ENCODE data around the gene SUCO. TPM values are rescaled to one million over a fixed set of nuclear protein-coding genes. Genes with fewer than 3 reads are reported as not detected.

The SUCO gene
- total RNA-seq, 2 donors from 2014 or later = 25.4 to 30.6 TPM

DNA sequence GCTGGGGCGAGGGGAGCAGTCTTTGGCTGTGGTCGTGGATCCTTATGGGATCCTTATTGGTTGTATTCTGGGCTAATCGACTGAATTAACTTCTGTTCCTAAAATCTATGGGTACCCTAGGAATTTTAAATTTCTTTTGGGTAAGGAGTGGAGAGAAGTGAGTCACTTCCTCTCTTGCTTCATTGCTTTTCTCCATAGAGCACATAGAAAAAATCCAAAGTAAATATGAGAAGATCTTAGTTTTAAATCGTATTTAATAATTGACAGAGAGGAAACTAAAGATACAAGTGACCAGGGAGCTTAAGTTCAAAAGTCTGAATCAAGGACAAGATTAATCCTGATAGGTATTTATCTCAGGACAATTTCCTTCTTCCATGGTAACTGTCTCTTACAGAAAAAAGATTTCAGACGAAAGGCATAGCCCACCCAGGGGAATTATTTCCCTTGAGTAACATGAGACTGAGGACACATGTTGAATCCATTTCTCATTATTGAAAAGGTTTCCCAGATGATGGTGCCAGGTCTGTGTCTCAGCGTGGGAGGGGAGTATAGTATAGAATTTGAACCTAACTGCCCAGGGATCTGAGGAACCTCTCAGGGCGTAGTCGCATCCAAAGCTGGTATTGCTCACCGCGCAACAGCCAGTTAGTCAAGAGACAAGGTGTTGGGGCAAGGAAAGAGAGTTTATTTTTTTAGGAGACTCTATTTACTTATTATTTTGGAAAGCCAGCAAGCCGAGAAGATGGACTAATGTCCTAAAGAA lies 97.3 kb downstream of the SUCO start:
- no peak for ATAC-seq
- intact Hi-C loops (cut with DNase I) = no loop called here

DNA sequence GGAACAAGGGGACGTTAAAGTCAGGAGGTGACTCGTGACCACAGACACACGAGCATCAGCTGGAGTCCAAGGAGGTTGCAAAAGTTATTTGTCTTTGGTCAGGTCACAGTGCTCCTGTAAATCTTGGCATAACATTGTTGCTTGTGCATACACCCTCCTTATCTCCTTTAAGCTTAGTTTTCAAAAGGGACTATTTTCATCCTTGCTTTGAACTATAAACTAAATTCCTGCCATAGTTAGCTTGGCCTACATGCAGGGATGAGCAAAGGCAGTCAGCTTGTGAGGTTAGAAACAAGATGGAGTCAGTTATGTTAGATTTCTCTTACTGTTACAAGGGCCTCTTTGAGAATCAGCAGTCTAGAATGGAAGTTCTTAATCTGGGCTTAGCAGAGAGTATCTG lies 97.9 kb downstream of the SUCO start:
- ATAC-seq = no peak
- intact Hi-C loops (cut with DNase I) = no loop called here
- DNase-seq = no peak

More for the DNA sequence above, 97.3 kb downstream of the SUCO start:
- no peak for DNase-seq

DNA sequence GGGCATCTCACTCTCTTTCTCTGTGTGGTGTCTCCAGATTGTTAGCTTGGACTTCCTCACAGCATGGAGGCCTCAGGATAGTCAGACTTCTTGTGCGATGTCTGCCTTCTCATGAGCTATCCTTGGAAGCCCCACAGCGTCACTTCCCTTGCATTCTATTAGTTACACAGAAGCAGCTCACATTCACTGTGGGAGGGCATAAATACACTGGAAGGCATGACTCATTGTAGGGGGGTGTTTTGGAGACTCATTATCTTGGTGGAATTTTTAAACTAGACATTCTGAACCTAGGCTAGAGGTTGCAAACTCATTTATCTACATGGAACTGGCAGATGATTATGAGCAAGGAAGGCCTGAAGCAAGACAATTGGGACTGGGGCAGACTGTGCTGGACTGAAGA lies 104.6 kb downstream of the SUCO start:
- DNase-seq (no peak), ATAC-seq (peak in 1 of 2 donors; percentile 33)
- intact Hi-C loops (cut with DNase I) = no loop called here

DNA sequence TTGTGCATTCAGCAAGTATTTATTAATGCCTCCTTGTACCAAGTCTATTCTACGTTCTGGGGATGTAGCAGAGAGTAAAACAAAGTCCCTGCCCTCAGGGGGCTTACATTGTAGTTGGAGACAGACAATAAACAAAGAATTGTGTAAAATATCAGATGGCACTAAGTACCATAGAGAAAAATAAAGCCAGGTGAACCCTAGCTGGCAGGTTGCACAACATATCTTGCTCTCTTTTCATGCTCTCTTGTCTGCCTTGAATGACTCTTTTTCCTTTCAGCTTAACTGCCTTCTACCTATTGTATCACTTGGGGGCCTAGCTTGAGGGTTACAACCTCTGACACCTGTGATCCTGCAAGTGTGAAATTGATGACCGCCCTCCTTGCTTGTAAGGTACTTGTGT lies 105.3 kb downstream of the SUCO start:
- DNase-seq (no peak), ATAC-seq (no peak)
- intact Hi-C loops (cut with DNase I) = no loop called here

DNA sequence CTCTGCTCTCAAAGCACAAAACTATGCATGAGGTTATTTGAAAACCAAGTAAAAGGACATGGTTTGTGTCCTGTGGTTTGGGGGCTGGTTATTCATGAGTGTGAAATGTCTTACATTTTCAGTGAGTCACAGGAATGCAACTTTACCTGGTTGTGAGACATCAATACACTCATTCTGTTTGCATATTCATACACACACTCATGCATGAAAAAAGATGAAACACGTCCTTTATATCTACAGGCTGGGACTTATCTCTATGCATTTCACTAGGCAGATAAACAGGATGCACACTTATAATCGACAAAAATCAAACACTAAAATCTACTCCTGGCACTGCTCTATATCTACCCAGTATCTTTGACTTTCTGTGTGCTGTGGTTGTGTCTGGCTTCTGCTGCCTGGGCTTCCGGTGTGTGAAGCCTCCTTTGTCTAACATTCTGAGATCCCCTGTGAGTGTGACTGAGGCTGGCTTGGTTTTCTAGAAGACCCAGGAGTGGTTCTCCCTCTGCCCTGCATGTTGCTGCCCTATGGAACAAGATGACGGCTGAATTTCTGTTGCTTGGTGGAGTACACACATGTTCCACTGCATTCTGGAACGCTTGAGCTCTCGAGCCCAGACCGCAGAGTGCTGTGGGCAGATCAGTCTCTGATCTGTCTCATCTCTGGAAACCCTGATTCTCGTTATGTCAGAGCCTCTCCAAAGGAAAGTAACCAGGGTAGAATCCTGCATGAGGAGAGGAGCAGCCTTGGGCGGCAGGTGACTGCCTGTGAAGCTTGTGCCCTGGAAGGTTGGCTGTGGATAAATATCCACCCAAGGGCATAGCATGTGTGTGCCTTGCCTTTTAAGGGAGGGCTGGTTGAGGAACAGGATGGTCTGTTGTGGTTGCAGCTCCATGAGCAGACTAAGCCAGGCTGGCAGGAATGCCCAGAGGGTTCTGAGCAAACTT lies 106.2 kb downstream of the SUCO start:
- ATAC-seq = peak; percentile 33 to 38
- DNase-seq = no peak
- intact Hi-C loops (cut with DNase I) = no loop called here

DNA sequence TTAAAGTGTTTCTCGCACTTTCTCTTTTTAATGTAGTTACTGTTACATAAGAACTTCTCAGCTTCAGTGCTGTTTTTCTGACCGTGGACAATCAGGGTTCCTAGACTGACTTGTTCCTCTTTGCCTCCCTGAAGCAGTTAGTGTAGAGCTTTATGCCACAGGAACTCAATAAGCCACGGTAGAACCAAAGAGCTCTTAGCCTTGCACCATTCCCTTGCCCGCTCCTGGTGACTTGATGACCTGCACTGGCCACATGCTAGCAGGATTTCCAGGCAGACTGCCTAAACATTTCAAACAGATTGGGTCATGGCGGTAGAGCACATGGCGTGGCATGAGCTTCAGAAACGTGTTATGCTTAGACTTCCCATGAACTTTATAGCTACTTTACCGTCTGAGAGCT lies 107.2 kb downstream of the SUCO start:
- ATAC-seq (no peak), DNase-seq (no peak)
- intact Hi-C loops (cut with DNase I) = no loop called here

DNA sequence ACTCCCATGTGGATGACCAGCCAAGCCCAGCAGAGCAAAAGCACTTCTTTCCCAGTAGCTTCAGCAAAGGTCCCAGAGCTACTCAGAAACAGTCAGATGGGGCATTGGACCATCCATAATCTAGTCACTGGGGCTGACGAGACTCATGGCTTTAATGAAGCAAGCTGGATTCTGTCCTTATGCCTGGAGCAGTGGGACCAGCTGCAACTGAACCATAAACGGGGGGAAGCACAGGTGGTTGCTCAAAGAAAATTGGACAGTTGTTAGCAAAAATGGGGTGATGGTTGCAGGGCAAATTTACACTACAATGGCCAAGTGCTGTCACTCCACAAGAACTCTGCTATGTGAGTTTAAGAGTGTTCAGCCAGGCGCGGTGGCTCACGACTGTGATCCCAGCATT lies 108.5 kb downstream of the SUCO start:
- no peak for DNase-seq
- ATAC-seq = no peak
- intact Hi-C loops (cut with DNase I) = no loop called here

DNA sequence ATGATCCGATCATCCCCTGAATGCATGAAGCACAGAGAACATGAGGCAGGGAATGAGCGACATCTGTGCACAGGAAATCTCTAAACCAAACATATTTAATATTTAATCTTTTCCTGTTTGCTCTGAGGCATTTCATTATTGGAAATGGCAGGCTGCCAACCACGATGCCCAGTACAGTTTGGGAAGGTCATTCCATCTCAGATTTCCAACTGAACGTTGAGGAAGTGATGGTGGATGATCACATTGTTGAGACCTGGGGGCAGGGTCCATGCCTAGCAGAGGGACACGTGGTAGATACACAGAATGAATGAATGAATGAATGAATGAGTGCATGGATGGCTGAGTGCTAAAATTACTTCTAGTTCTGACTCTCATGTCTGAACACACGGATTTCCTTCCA lies 110.0 kb downstream of the SUCO start:
- no peak for ATAC-seq
- no peak for DNase-seq
- intact Hi-C loops (cut with DNase I) = no loop called here

DNA sequence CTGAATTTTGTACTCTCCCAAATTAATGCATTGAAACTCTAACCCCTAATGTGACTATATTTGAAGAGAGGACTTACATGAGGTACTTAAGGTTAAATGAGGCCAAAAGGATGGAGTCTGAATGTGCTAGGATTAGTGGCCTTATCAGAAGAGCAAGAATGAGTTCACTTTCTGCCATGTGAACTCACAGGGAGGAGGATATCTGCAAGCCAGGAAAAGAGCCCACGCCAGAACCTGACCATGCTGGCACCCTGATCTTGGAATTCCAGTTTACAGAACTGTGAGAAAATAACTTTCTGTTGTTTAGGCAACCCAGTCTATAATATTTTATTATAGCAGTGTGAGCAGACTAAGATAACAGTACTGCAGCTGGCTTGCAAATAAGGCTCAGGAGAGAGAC lies 113.7 kb downstream of the SUCO start:
- DNase-seq (no peak), ATAC-seq (peak in 1 of 2 donors; percentile 65)
- intact Hi-C loops (cut with DNase I) = no loop called here

DNA sequence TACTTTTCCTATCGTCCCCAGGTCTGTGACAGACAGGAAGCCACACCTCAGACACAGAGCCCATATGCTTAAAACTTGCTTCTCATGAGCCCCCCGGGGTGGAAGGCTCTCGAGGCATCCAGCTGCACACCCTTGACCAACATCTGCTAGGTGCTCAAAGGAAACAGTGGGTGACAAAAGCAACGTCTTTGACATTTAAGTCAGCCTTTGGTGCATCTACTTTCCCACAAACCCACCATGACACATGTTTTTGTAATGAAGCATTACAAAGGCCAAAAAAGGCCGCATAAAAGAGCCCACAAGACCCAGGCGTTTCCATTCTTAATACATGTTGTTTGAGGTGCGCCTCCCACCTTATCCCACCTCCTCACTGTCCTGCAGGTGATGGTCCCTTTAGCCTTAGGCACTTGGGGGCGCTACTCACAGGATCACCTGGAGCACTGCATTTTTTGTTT lies 114.2 kb downstream of the SUCO start:
- intact Hi-C loops (cut with DNase I) = no loop called here
- no peak for ATAC-seq
- DNase-seq = no peak

DNA sequence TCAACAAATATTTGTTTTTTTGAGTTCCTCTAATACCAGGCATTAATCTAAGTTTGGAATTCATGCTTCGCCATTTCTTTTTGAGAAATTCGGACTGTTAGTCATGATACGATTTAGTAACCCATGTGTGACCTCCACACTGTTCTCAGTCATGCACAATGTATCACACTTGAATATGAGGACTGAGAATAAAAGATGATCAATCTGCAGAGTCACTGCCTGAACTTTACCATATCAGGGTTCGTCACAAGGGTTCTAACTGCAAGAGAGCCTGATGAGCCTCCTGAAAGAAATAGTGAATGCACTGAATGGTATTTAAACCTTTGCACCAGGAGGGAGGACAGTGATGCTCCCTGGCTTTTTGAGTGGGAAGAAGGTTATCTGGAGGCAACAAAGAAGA lies 115.0 kb downstream of the SUCO start:
- intact Hi-C loops (cut with DNase I) = no loop called here
- DNase-seq = no peak
- no peak for ATAC-seq

DNA sequence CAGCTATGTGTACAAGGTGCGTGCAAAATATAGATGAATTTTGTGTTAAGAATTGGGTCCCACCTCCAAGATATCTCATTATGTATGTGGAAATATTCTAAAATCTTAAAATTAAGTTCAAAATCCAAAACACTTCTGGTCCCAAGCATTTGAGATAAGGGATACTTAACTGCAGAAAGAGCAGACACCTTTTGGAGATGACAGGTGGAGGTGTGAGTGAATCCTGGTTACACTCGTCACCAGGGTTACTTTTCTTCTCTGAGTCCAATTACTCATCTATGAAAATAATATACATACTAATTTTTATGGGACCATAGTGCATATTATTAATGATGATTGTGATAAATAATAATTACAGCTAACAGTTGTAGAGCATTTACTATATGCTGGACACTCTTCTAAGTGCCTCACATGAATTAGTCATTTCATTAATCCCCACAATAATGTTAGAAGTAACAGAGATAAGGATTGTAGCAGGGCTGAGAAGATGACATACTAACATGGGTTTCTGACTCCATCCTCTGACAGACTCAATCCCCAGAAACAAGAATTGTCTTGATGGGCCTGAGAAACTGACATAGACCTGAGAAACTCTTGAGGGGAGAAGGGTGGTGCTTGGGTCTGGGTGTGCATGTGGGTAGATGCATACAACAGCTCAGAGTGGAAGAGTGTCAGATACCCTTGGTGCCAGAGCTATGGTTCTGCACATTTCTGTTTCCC lies 117.7 kb downstream of the SUCO start:
- ATAC-seq (peak; percentile 44 to 72), DNase-seq (no peak)
- intact Hi-C loops (cut with DNase I) = no loop called here

DNA sequence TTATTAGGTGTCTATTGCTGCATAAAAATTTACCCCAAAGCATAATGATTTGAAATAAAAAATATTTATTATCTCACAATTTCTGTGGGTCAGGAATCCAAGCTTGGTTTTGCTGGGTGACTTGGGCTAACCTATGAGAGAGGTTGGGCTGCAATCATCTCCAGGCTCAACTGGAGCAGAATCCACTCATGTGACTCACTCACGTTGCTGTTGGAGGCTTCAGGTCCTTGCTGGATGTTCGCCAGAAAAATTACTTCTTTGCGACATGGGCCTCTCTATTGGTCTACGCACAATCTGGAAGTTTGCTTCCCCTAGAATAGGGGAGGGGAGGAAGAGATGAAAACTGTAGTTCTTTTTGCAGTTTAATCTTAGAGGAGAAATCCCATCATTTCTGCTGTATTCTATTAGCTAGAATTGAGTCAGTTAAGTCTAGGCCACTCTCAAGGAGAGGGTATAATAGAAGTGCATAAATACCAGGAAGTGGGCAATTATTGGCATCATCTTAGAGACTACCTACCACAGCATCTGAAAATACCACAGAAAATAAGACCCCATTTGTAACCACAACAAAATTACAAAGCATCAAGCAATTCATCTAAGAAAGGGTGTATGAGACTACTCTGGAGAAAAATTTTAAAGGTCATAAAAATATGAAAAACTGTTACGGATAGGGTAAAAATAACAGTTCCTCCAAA lies 120.2 kb downstream of the SUCO start:
- ATAC-seq = no peak
- no peak for DNase-seq
- intact Hi-C loops (cut with DNase I) = no loop called here

DNA sequence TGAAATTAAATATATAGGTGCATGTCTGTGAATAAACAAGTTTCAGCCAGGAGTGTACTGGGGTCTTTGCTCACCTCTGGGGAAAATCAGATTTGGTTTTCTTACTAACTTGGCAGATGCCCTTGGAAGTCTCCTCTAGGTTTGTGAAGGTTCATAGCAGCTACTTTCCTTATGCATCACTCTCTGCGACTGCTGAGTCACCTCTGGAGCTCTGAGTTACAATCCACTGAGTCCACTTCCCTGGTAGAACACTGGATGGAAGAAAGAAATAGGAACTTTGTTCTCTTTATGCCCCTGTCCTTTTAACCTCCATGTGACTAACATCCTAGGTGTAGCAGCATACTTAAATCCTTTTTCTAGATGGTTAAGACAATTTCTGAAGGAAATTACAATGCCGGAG lies 121.6 kb downstream of the SUCO start:
- intact Hi-C loops (cut with DNase I) = no loop called here
- DNase-seq (no peak), ATAC-seq (peak in 1 of 2 donors; percentile 32)

DNA sequence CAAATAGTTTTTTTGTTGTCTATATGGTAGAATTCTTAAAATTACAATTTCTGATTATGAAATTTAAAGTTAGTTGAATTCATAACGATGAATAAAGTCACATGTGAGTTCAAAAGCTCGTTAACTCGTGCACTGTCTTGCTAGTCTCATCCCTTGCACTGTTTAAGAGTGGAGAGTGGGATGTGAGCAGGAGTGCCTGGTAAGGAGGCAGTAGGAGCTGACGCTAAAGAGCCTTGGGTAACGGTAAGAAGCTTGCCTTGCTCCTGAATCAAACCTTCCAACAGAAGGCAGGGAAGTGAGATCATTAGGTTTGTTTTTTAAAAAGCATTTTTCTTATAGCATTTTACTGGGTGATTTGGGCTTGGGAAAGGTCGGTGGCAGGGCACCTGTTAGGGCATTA lies 123.6 kb downstream of the SUCO start:
- intact Hi-C loops (cut with DNase I) = no loop called here

DNA sequence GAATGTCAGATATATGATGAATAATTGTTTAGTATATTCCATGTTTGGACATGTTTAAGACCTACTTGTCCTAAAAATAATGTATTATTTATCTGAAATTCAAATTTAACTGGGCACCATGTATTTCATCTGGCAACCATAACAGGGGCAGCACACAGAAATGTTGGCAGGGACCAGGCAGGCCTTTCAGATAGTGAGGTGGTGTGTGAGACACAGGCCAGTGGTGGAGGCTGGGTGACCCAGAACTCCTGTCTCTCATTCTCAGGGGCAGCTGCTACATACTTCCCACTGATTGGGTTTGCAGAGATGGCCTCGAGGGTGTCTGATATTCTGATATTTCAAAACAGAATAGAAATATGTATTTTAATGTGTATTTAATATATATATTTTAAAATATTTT lies 124.6 kb downstream of the SUCO start:
- peak; percentile 81 to 94 for ATAC-seq
- intact Hi-C loops (cut with DNase I) = no loop called here
- peak; percentile 33 for DNase-seq

More for the DNA sequence above, 123.6 kb downstream of the SUCO start:
- no peak for DNase-seq
- ATAC-seq = no peak

DNA sequence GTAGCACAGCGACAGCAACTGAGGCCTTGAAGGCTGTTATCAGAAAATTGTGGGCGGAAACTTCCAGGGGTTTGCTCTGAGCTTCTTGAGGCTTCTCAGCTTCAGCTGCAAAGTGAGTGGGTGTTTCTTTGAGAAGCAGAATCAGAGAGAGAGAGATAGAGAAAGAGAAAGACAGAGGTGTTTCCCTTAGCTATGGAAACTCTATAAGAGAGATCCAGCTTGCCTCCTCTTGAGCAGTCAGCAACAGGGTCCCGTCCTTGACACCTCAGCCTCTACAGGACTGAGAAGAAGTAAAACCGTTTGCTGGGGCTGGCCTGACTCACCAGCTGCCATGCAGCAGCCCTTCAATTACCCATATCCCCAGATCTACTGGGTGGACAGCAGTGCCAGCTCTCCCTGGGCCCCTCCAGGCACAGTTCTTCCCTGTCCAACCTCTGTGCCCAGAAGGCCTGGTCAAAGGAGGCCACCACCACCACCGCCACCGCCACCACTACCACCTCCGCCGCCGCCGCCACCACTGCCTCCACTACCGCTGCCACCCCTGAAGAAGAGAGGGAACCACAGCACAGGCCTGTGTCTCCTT lies 126.0 kb downstream of the SUCO start, which contains the start of gene FASLG:
Gene FASLG, plus strand, starts transcription at position 233 of the 583 bp plus-strand sequence. Its CDS starts 99 bp downstream, at position 332.
- DNase-seq (no peak), ATAC-seq (peak; percentile 6 to 40)
- intact Hi-C loops (cut with DNase I) = no loop called here

DNA sequence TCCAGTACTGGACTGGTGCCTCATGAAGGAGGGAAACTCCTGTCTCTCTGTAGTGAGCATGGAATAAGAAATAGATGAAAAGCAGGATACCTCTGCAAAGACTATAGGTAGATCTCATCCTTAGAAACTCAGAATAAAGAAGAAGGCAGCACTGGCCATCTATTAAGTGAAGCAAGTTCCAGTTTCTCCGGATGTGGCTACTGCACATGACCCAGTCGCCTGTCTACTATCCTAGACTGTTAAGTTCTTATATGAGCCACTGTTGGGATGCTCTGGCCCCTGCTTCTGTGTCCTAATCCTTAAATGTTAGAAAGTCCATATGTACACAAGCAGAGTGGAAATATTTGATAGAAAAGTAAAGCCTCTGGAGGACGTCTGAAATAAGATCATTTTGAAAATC lies 128.2 kb downstream of the SUCO start:
- intact Hi-C loops (cut with DNase I) = no loop called here
- ATAC-seq (no peak), DNase-seq (no peak)
